ENCODE results near the gene YPEL5. TPM values are rescaled to one million over a fixed set of nuclear protein-coding genes. Genes with fewer than 3 reads are reported as not detected.
"Not testable (repeated sequence)": the region's sequence is repeated elsewhere in the genome, so short reads cannot be mapped to it uniquely, and the experiment has no call there.

The YPEL5 gene
- total RNA-seq (2014; rRNA removed; shearing (Covaris generic)), result 50.5 and 53.3 TPM in 2 replicates

- peak; percentile 100 for DNase-seq (ENCODE audit: low read depth)
Observed at GRCh38 chr2:30146337-30147195, at the start of gene YPEL5. YPEL5 (plus strand) TSS chr2:30147007; CDS start chr2:30156652, 9,645 bp downstream.

- DNase-seq (ENCODE audit: low read depth), result no peak
Observed at GRCh38 chr2:30098266-30099005, 48.4 kb upstream of the YPEL5 start.

GRCh38 chr2:30099366-30099765, 47.4 kb upstream of the YPEL5 start:
- DNase-seq (ENCODE audit: low read depth), result not testable (repeated sequence)

- DNase-seq (ENCODE audit: low read depth), result not testable (repeated sequence)
Observed at GRCh38 chr2:30100691-30101090, 46.1 kb upstream of the YPEL5 start.

- no peak for DNase-seq (ENCODE audit: low read depth)
Observed at GRCh38 chr2:30104307-30104706, 42.5 kb upstream of the YPEL5 start.

DNA sequence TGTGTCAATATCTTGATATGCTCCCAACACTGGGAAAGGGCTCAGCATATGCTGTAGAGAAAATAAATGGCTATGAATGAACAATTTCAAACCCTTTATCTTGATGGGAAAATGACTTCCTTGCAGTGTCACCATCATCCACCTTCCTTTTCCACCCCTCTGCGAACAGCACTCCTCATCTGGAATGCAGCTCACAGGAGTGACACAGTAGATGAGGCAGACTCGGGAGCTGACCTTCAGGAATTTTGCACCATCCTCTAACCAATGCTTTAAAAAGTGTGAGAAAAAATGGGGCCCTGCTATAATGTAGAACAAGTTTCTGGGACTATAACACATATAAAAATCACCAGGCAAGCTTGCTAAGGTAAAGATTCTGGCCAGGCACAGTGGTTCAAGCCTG, 41.3 kb upstream of the YPEL5 start:
- no peak for DNase-seq (ENCODE audit: low read depth)

GRCh38 chr2:30106543-30106942, 40.3 kb upstream of the YPEL5 start:
- peak; percentile 65 for DNase-seq (ENCODE audit: low read depth)

- no peak for DNase-seq (ENCODE audit: low read depth)
Observed at GRCh38 chr2:30108192-30108591, 38.6 kb upstream of the YPEL5 start.

DNA sequence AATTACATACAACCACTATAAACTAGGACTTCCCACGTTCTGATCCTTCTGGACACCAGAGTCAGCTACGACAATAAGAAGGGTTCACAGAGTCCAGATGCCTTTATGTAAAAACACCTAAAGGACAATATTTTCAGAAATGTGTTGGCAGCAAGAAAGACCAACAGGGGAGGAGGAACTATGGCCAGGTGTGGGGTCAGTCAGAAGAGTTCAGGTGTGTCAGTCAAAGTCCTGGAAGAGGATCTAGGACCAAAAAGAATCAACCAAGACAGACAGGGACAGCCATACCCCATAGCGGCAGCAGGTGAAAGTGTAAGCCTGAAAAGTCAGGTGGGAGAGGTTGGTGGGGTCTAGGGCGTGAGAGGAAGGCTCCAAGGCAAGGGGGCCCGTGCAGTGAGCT, 38.0 kb upstream of the YPEL5 start:
- DNase-seq (ENCODE audit: low read depth), result no peak

DNA sequence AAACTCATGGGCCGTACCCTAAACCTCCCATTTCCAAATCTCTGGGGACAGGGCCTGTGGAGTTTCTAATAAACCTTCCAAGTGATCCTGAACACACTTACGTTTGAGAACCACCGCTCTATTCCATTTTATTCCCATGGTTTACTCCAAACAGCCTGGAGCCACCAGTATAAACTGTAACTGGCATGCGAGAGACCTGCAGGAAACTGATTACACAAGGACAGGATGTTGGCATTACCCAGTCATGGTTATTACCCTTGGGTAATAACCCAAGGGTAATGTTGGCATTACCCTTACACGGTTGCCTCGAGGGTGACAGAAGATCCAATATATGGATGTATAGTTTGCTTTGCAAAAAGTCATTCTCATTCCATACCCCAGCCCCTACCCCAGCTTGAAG, 37.0 kb upstream of the YPEL5 start:
- DNase-seq (ENCODE audit: low read depth), result peak; percentile 13

- DNase-seq (ENCODE audit: low read depth), result peak; percentile 50
Observed at GRCh38 chr2:30110773-30111172, 36.0 kb upstream of the YPEL5 start.

- DNase-seq (ENCODE audit: low read depth), result not testable (repeated sequence)
Observed at GRCh38 chr2:30111186-30111585, 35.6 kb upstream of the YPEL5 start.

GRCh38 chr2:30112561-30112960, 34.2 kb upstream of the YPEL5 start:
- DNase-seq (ENCODE audit: low read depth), result no peak

DNA sequence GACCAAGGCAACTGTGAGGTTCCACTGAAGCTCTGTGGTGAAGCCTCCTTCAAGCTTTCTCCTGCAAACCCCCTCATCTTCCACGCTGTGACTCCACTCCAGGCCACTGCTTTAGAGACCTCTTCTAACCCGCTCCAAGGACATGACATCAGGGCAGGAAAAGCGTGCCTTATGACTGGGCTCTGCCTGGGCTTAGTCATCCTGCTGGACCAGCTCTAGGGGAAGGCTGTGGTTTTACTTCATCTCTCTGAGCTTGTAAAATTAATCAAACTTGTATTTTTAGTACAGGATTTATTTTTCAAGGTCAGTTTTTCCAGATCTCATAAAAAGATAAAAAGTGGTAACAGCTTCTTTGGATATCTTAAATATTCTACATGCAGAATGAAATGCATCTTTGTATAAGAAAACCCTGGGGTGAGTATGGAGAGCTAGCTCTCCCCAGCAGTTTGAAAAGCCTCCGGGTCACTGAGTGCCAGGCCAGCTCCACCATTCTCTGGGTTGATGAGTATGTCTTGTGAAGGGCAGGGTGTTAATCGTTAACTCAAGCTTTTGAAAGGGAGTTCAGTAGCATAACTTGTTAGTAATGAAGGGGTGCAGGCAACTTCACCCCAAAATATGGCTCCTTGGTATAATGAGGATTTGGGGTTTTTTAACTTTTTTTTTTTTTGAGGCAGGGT, 33.1 kb upstream of the YPEL5 start:
- DNase-seq (ENCODE audit: low read depth), result peak; percentile 91

DNA sequence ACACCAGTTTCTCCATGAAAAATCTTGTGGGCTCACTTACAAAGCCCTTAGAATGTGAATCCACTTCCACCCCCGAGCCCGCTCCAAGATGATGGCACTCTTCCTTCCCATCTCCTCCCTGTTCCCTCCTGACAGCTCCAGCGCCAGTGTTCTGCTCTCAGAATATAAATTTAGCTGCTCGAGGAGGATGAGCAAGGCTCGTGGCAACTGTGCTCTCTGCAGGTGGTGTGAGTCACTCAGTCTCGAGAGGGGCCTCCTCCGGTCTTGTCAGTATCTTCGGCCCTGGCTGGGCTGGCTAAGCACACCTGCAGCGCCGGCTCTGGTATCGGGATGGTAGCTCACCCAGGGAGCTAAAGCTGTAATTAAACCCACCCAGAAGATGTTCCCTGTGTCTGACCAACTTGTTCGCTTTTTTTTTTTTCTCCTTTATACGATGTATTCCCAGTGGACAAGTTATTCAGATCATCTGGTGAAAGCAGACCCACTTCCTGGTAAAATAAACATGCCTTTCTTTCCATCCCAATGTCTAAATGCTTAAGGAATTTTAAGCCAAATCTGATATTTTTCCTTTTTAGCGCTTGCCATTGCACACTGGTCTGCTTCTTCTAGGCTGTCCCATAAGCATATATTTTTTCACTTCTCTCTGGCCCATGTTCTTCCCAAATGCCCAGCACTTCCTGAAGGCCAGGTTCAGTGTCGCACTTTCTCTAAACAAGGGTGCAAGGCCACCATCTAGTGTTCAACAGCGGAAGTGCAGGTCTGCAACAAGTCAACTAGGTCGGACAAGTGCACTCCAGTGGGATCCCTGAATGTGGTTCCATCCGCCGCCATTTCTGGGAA, 31.4 kb upstream of the YPEL5 start:
- peak; percentile 88 for DNase-seq (ENCODE audit: low read depth)

DNA sequence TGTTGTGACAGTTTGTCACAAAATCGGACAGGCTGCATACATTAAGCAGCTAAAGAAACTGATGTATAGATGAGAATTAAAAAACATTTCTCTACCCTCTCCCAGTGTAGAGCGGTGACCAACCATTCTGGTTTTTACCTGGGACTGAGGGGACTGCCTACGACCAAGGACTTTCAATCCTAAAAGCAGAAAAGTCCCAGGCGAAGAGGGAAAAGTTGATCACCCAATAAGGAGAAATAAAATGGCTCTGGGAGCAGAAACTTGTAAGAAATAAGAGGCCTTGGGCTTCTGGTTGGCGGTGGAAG, 30.9 kb upstream of the YPEL5 start:
- no peak for DNase-seq (ENCODE audit: low read depth)

GRCh38 chr2:30122362-30122761, 24.4 kb upstream of the YPEL5 start:
- no peak for DNase-seq (ENCODE audit: low read depth)

DNA sequence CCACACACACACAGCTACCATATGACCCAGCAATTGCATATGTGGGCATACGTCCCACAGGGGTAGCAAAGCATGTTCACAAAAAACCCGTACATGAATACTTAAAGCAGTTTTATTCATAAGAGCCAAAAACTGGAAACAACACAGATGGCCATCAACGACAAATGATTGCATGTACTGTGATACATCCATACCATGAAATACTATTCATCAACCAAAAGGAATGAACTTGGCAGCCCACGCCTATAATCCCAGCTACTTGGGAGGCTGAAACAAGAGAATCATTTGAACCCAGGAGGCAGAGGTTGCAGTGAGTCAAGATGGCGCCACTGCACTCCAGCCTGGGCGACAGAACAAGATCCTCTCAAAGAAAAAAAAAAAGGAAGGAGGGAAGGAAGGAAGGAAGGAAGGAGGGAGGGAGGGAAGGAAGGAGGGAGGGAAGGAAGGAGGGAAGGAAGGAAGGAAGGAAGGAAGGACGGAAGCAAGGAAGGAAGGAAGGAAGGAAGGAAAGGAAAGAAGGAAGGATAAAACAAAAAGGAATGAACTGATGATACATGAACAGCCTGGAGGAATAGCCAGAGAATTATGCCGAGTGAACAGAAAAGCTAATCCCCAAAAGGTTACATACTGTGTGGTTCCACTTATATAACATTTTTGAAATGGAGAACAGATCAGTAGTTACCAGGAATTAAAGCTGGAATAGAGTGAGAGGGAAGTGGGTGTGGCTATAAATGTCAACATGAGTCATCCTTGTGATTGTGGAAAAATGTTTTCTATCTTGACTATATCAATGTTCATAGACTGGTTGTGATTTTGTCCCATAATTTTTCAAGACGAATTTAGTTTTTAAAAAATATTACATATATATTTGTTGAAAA, 19.6 kb upstream of the YPEL5 start:
- DNase-seq (ENCODE audit: low read depth), result no peak

DNA sequence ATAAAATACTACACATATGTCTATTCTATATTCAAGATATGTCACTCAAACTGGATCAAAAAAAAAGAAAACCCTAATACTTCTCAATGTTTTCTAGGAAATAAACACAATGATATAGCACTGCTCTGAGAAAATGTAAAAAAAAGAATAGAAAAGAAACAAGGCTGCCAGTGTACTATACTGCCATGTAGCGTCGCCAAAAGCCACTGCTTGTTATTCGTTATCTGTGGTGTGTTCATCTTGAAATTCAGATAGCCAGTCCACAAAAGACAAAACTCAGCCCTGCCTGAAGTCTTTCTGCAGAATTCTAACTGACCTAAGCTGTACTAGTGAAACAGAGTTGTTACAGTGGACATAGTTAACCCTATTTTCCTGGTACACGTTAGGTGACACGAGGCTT, 12.2 kb upstream of the YPEL5 start:
- DNase-seq (ENCODE audit: low read depth), result no peak

DNA sequence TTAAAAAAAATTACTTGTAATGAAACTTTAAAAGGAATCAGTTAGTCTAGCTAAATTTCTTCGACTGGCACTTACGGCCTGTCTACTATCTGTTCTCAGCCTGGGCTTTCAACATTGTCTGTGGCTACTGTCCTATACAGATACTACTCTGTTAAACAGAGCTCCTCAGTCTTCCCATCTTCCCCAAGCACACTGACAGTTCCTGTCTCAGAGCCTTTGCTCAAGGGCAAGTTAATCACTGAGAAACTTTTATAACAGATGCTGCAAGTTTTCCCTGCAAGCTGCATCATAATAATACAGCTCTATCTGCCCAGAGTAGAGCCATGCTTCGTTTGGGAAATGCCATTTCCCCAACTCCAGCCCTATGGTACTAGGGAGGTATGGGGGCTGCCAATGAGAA, 11.3 kb upstream of the YPEL5 start:
- DNase-seq (ENCODE audit: low read depth), result no peak
